Activated CD4-positive, alpha-beta T cell treated with anti-CD3 and anti-CD28 coated beads, Interleukin-10, Interleukin-2, amounts not matched to agents 100 ng/mL and 50 ng/mL, durations not matched to agents 16 hours and 8 hours (primary cell): ENCODE data around the gene SLC35E2B.
"Not testable (repeated sequence)": the region's sequence is repeated elsewhere in the genome, so short reads cannot be mapped to it uniquely, and the experiment has no call there.

Source experiments
- DNase-seq: peaks from one replicate; pipeline ENCODE4 v3.0.0-alpha.2; 2020

Gene SLC35E2B

GRCh38 chr1:1692714-1693647 lies at the start of gene SLC35E2B:
Gene SLC35E2B, minus strand, starts transcription at chr1:1692795. Its CDS starts 16,096 bp downstream, at chr1:1676699.
- DNase-seq: peak; percentile 92

- not testable (repeated sequence) for DNase-seq
Measured at GRCh38 chr1:1741013-1741412, 48.4 kb upstream of the SLC35E2B start.

- not testable (repeated sequence) for DNase-seq
Measured at GRCh38 chr1:1738799-1739337, 46.3 kb upstream of the SLC35E2B start.

- DNase-seq: not testable (repeated sequence)
Measured at GRCh38 chr1:1737675-1738590, 45.3 kb upstream of the SLC35E2B start.

GRCh38 chr1:1732381-1732780 lies 39.8 kb upstream of the SLC35E2B start:
- no peak for DNase-seq

GRCh38 chr1:1730870-1731269 lies 38.3 kb upstream of the SLC35E2B start:
- no peak for DNase-seq

GRCh38 chr1:1730230-1730629 lies 37.6 kb upstream of the SLC35E2B start:
- DNase-seq: not testable (repeated sequence)

- DNase-seq: not testable (repeated sequence)
Measured at GRCh38 chr1:1729116-1729816, 36.7 kb upstream of the SLC35E2B start.

- peak; percentile 13 for DNase-seq
Measured at GRCh38 chr1:1728308-1729005, 35.9 kb upstream of the SLC35E2B start.

GRCh38 chr1:1727131-1727651 lies 34.6 kb upstream of the SLC35E2B start:
- DNase-seq: not testable (repeated sequence)

GRCh38 chr1:1726088-1726487 lies 33.5 kb upstream of the SLC35E2B start:
- not testable (repeated sequence) for DNase-seq

GRCh38 chr1:1724035-1724864 lies 31.7 kb upstream of the SLC35E2B start, which contains the start of gene CDK11A:
Gene CDK11A, minus strand, starts transcription at chr1:1724357. Its CDS starts 1,539 bp downstream, at chr1:1722818.
- peak; percentile 99 for DNase-seq

- no peak for DNase-seq
Measured at GRCh38 chr1:1721201-1721600, 28.6 kb upstream of the SLC35E2B start.

- not testable (repeated sequence) for DNase-seq
Measured at GRCh38 chr1:1715109-1715883, 22.7 kb upstream of the SLC35E2B start.

GRCh38 chr1:1707897-1708296 lies 15.3 kb upstream of the SLC35E2B start:
- not testable (repeated sequence) for DNase-seq

GRCh38 chr1:1707241-1707640 lies 14.6 kb upstream of the SLC35E2B start:
- not testable (repeated sequence) for DNase-seq

- DNase-seq: not testable (repeated sequence)
Measured at GRCh38 chr1:1705623-1706022, 13.0 kb upstream of the SLC35E2B start.

GRCh38 chr1:1704284-1704957 lies 11.8 kb upstream of the SLC35E2B start:
- DNase-seq: not testable (repeated sequence)

GRCh38 chr1:1703796-1704195 lies 11.2 kb upstream of the SLC35E2B start:
- DNase-seq: no peak
